Measurements from ENCODE around the gene TAS1R3.
A peak's percentile ranks its signal among the peaks of the same experiment; 100 is the strongest.

The TAS1R3 gene

DNA sequence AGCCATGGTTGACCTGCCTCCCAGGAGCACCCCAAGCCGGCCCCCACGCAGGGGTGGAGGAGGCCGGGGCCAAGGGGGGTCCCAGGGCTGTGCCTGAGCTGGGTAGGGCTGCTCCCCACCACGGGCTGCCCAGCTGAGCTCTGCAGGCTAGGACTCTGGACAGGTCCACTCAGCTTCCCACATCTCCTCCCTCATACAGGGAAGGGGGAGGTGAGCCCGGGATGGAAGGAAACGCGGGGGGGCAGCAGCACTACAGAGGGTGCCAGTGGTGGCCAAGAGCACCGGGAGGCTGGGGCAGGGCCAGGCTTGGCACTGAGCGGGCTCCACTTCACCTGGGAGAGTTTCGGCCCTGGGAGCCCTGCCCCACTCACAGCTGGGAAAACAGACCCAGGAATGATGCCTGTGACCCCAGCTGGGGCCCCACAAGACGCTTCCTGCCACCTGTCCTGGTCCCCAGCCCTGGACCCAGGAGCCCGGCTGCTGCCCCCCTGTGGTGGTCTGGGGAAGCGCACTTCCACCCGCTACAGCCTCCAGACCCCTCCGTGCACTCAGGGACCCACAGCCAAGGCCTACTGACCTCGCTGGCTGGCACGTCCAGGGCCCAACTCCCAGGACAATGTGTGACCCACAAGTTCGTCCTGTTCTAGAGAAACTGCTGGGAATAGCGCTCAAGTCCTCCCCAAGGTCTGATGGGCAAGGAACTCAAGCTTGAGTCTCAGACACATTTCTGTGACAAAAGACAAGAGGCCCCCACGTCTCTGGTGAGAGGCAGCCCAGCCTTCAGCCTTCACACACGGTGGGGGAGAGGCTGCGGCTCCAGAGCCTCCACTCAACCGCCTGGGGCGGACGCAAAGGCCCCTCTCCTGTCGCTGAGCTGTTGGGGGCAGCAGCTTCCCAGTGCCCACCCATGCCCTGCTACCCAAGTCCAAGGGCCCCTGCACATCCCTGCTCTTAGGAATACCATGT lies 40.9 kb downstream of the TAS1R3 start:
- DNase-seq = no peak

DNA sequence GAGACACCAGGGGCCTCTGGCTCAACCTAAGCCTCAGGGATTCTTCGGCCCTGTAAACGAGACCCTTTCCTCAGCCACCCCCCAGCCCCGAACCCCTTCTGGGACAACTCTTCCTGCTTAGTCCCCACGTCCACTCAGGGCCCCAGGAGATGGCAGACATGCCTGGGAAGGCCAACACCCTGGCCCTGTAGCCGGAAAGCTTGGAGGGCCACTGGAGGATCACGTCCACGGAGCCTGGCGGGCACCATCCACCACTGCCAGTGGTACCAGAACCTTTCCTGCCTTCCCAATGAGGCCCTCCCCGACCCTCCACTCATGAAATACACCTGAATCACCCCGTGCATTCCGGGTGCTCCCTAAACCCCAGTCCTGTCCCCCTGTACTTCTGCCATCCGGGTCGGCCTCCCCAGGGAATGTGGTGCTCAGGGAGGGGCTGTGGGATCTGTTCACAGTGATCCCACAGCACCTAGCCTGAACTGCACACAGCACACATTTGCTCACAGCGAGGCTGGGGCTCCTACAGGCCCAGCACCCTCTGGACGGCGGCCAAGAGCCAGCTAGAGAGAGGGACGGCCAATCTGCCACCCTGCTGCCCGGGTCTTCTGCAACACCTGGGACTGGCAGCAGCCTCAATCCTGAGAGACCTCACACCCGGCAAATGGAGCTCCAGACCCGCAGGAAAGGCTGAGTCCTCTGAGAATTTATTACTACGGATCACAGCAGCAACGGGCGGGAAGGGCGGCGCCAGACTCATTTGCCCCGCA lies 42.2 kb downstream of the TAS1R3 start:
- no peak for DNase-seq

DNA sequence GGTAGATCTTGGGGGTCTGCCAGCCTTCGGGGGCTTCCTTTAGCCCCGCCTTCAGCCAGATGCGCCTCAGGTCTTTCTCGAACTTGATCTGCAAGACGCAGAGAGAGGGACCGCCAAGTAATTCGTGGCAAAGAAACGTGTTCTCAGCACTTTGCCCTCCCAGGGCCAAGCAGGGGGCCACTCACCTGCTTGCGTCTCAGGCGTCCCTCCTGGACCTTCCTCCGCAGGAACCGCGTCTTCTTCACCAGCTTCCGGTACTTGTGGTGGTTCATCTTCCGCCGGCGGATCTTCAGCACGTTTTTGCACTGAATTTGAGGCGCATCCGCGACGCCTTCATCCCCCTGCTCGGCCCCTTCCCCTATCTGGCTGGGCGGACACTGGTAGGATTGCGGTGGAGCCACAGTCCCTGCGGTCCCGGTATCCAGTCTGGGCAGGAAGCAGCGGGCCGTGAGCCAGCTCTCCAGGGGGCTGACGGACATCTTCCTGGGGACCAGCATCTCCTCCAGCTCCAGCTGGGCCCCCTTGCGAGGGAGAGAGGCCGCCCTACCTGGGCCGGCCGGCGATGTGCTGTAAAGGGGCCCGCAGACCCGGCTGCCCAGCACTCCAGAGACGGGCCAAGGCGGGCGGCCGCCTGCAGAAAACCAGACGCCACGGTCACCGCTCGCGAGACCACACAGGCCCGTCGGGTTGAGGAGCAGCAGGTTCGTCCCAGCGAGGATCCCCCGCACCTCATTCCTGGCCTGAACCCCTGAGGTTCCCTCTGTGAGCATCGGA lies 42.9 kb downstream of the TAS1R3 start:
- no peak for DNase-seq

DNA sequence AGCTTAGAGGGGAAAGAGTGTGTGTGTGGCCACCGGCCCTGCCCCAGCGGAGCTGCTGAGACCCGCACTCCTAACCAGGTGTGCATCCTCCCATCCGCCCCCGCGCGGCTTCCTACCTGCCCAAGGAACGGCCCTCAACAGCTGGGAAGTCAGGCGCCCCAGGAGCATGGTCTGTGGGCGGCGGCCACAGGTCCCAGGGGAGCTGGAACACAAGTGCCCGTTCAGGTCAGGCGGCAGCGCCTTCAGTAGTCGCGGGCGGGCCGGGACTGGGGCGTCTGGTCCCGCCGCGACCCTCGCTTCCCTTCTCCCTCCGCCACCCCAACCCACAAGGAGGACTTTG lies 43.5 kb downstream of the TAS1R3 start:
- DNase-seq = no peak

DNA sequence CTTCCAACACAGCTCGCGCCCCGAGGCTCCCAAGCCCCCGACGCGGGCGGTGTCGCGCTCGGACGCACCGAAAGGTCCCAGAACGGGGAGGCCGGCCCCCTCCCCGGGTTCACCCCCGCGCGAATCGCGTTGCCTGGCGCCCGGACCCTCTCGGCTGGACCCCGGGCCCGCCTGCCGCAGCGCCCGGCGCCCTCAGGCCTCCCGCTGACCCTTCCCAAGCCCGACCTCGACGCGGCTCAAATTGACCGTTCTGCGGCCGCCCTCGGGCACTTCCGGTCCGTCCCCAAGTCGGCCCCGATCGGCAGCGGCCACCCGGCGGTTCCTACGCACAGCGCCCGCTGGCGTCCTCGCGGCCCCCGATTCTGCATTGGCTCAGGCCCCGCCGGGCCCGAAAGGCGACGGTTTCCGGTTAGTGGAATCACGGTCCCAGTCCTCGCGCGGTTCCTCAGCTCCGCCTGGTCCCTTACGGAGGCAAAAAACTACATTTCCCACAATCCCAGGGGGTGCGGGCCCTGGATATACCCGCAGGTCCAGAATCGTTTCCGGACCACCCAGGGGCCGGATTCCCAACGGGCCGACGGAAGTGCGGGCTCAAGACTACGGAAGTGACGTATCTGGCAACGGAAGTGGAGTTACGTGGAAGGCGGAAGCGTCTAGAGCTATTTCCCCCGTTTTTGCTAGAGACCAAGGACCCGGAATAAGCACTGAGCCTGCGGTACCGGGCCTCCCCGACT lies 44.0 kb downstream of the TAS1R3 start, which contains the start of gene AURKAIP1:
Gene AURKAIP1 (minus strand): TSS at position 279 of the 734 bp plus-strand sequence. CDS start 451 bp downstream, outside the sequence.
- peak; percentile 94 for DNase-seq

DNA sequence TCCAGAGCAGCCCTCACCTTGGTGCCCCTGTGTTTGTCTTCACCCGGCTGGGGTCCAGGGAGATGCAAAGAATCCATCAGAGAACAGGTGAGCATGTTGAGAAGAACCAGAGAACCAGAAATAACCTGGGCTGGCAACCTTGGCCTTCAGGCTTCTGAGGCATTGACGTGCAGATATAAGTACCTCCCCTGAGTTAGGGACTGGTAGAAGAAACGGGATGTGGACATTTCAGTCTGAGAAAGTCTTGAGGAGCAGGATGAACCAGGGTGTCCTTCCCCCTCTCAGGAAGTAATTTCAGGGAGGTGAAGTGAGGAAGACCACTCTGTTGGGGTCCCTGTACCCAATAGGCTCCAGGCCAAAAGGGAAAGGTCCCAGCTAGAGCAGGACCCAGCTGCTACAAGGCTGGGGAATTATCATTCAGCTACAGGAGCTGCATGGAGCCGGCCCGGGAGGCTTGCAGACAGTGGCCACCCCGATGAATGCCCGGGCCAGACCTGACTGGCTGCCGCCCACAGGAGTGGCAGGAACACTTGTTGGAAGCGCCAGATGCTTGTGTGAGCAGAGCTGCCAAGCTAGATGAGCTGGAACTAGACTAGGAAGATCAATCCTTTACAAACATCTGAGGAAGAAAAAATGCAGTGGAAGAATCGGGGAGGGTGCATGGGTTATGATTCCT lies 45.6 kb downstream of the TAS1R3 start:
- DNase-seq = no peak

DNA sequence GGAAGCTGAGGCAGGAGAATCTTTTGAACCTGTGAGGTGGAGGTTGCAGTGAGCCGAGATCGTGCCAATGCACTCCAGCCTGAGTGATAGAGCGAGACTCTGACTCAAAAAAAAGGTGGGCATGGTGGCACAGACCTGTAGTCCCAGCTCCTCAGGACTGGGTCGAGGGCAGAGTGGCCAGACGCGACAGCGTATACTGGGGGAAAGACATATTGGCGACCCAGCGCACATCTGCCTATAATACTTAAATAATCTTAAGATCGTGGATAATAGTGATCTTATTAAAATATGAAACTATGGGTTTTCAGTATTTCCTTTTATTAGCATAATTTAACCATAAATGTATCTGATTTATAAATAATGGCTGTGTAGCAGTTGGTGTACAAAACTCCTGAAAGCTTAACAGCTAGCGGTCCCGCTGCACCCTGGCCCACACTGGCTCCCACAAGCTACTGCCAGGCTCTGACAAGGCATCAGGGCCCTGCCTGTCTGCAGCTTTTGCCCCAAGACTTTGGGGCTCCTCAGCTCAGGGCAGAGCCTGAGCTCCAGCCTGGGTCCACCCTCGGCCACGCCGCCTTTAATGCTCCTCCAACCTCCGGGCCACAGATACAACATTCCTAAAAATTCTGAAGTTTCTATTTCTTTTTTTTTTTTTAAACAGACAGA lies 46.6 kb downstream of the TAS1R3 start:
- DNase-seq = no peak

DNA sequence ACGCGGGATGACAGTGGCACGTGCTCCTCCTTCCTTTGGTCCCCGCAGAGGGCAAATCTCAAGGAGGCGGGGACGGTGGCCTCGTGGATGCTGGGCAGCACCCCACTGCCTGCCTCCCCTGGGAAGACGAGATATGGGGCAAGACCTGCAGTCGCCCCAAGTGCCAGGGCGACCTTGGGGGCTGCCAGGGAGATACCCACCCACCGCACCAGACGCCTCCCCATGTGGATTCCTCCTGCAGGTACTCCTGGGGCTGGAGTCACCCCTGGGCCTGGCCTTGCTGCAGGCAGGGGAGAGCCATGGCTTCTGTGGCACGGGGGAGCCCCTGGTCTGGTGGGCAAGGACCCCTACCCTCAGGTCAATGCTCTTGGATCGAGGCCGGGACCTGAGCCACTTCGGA lies 49.8 kb downstream of the TAS1R3 start:
- no peak for DNase-seq

DNA sequence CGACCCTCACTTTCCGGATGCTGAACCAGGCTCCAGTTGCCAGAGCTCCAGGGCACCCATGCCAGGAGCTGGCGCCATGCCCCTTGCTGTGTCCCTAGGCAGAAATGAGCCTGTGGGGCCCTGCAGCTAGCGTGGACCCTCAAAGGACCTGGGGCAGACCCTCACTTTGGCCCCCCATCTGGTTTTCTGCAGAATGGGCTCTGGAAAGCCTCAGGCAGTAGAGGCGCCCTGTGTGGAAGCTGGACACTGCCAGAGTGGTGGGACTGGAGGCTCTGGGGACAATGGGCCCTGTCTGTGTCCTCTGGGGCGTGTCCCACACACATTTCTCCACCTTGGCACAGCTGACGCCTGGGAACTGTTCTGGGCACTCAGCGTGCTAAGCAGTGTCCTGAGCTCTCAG lies 50.2 kb downstream of the TAS1R3 start:
- no peak for DNase-seq
